ENCODE results near the gene SBNO1. TPM values are rescaled to one million over a fixed set of nuclear protein-coding genes. Genes with fewer than 3 reads are reported as not detected.
A peak's percentile ranks its signal among the peaks of the same experiment; 100 is the strongest.
"Not testable (repeated sequence)": the region's sequence is repeated elsewhere in the genome, so short reads cannot be mapped to it uniquely, and the experiment has no call there.

The SBNO1 gene
- total and polyA plus RNA-seq, 2 donors (not counting 1 experiment from before 2014, with no cell fraction given), result 5.9 to 47.5 TPM

DNA sequence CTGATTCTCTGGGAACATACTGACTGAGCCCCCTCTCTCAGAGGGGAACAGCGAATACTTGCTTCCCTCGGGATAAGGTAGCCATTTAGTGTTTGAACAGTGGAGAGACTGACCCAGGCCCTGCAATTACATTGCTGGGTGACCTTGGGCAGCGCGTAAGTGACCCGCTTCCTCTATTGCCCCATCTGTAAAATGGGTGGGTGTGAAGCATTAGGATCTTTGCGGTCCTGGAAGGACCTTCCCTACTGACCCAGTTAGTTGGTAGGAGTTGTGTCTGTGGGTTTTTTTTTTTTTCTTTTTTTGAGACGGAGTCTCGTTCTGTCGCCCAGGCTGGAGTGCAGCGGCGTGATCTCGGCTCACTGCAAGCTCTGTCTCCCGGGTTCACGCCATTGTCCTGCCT is 18.0 kb upstream of the SBNO1 start:
- H3K9me3 Mint-ChIP-seq (ENCODE audit: insufficient read depth), result no peaks in the 10 kb centered on the region
- Histone ChIP-seq H3K4me1 (ENCODE audit: control insufficient read depth in 2 of 2, insufficient read depth in 2 of 2, low read length in 2 of 2) (peaks cover 9 to 17% of the 10 kb centered on the region in 2 donors), H3K9ac (ENCODE audit: low read length) (no peak overlapping the region), H3K79me2 (ENCODE audit: control insufficient read depth, insufficient read depth, low read length) (peaks cover 7% of the 10 kb centered on the region), H3K27ac (ENCODE audit: low read length in 2 of 2) (no peak overlapping the region), H3K4me3 (ENCODE audit: control extremely low read depth in 1 of 5, extremely low read depth in 1 of 5, insufficient read depth in 1 of 5, low read depth in 2 of 5, low read length in 4 of 5) (no peak overlapping the region), H3K4me2 (replicated peaks; ENCODE audit: low read depth, low read length, poor library complexity, severe bottlenecking) (no peak overlapping the region), H4K20me1 (ENCODE audit: control insufficient read depth, insufficient read depth, low read length, poor library complexity, severe bottlenecking) (no peaks in the 10 kb centered on the region), H3K36me3 (replicated peaks in 1 of 2; ENCODE audit: control extremely low read depth in 1 of 2, control insufficient read depth in 1 of 2, extremely low read depth in 1 of 2, insufficient read depth in 2 of 2, low read length in 1 of 2) (no peaks in the 10 kb centered on the region), H2AFZ (ENCODE audit: insufficient read depth, low read depth, low read length, poor library complexity, severe bottlenecking) (no peak overlapping the region), H3K27me3 (replicated peaks in 1 of 4; ENCODE audit: control extremely low read depth in 1 of 4, control insufficient read depth in 3 of 4, insufficient read depth in 4 of 4, low read length in 3 of 4) (no peaks in the 10 kb centered on the region), H3K9me3 (ENCODE audit: control extremely low read depth in 1 of 3, control insufficient read depth in 2 of 3, insufficient read depth in 1 of 3, low read length in 2 of 3) (no peaks in the 10 kb centered on the region)
- H3K27me3 Mint-ChIP-seq, result no peaks in the 10 kb centered on the region
- ATAC-seq (ENCODE audit: low read depth) (no peak), DNase-seq (no peak)
- peak overlapping the region; percentile 46 for H3K27ac Mint-ChIP-seq
- peak overlapping the region; percentile 55 for H3K4me3 Mint-ChIP-seq
- 95% methylated on average over 4 of the region's 14 CpGs for WGBS (ENCODE audit: insufficient coverage)
- H3K4me1 Mint-ChIP-seq, result peaks cover 19% of the 10 kb centered on the region
- intact Hi-C loops (cut with micrococcal nuclease), result loop anchor here (5.0 kb wide), 2 partner anchors 55 to 150 kb away; partner anchors contain the start of genes MPHOSPH9, MTRFR and RILPL2
- CTCF ChIA-PET, result interaction anchor here (1.9 kb wide), 1 partner anchor 17 kb away, joined by 13 read pairs; no protein-coding TSS in a partner anchor
- POLR2A ChIA-PET, result interaction anchor here (0.7 to 1.7 kb wide), 3 partner anchors 17 to 75 kb away, joined by 3 to 4 read pairs (median 3); partner anchors contain the start of gene SNRNP35
- no peak for TF ChIP-seq EZH2 (IDR thresholded peaks at IDR 0.05; ENCODE audit: borderline replicate concordance, insufficient read depth, low read depth, low read length, poor library complexity, severe bottlenecking)
- TF ChIP-seq, protein P1, sequence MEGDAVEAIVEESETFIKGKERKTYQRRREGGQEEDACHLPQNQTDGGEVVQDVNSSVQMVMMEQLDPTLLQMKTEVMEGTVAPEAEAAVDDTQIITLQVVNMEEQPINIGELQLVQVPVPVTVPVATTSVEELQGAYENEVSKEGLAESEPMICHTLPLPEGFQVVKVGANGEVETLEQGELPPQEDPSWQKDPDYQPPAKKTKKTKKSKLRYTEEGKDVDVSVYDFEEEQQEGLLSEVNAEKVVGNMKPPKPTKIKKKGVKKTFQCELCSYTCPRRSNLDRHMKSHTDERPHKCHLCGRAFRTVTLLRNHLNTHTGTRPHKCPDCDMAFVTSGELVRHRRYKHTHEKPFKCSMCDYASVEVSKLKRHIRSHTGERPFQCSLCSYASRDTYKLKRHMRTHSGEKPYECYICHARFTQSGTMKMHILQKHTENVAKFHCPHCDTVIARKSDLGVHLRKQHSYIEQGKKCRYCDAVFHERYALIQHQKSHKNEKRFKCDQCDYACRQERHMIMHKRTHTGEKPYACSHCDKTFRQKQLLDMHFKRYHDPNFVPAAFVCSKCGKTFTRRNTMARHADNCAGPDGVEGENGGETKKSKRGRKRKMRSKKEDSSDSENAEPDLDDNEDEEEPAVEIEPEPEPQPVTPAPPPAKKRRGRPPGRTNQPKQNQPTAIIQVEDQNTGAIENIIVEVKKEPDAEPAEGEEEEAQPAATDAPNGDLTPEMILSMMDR (IDR thresholded peaks at IDR 0.05), result no peak

DNA sequence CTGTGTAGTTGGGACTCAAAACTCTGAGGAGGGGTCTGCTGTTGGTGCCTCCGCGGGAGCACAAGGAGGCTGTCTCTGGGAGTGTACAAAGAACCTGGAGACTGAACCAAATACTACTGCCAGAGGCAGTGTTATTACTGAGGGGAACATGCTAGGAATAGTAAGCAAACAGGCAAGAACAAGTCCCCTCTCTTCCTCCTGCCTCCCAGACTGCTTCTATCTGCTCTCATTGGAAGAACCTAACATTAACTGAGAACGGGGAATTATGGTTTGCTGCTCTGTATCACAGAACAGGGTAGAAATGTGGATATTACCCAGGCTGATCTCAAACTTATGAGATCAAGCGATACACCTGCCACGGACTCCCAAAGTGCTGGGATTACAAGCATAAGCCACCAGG is 14.7 kb upstream of the SBNO1 start:
- H3K4me1 Mint-ChIP-seq, result peaks cover 8% of the 10 kb centered on the region
- no peak for ATAC-seq (ENCODE audit: low read depth)
- POLR2A ChIA-PET, result no interaction called here
- Histone ChIP-seq H3K79me2 (ENCODE audit: control insufficient read depth, insufficient read depth, low read length) (no peaks in the 10 kb centered on the region), H3K27me3 (replicated peaks in 1 of 4; ENCODE audit: control extremely low read depth in 1 of 4, control insufficient read depth in 3 of 4, insufficient read depth in 4 of 4, low read length in 3 of 4) (no peaks in the 10 kb centered on the region), H3K9me3 (ENCODE audit: control extremely low read depth in 1 of 3, control insufficient read depth in 2 of 3, insufficient read depth in 1 of 3, low read length in 2 of 3) (no peaks in the 10 kb centered on the region), H3K4me1 (ENCODE audit: control insufficient read depth in 2 of 2, insufficient read depth in 2 of 2, low read length in 2 of 2) (peaks cover 0 to 6% of the 10 kb centered on the region in 2 donors), H3K4me3 (ENCODE audit: control extremely low read depth in 1 of 5, extremely low read depth in 1 of 5, insufficient read depth in 1 of 5, low read depth in 2 of 5, low read length in 4 of 5) (no peak overlapping the region), H3K4me2 (replicated peaks; ENCODE audit: low read depth, low read length, poor library complexity, severe bottlenecking) (no peak overlapping the region), H3K9ac (ENCODE audit: low read length) (no peak overlapping the region), H3K36me3 (replicated peaks in 1 of 2; ENCODE audit: control extremely low read depth in 1 of 2, control insufficient read depth in 1 of 2, extremely low read depth in 1 of 2, insufficient read depth in 2 of 2, low read length in 1 of 2) (no peaks in the 10 kb centered on the region), H3K27ac (ENCODE audit: low read length in 2 of 2) (no peak overlapping the region), H4K20me1 (ENCODE audit: control insufficient read depth, insufficient read depth, low read length, poor library complexity, severe bottlenecking) (no peaks in the 10 kb centered on the region), H2AFZ (ENCODE audit: insufficient read depth, low read depth, low read length, poor library complexity, severe bottlenecking) (no peak overlapping the region)
- no peak overlapping the region for H3K27ac Mint-ChIP-seq
- intact Hi-C loops (cut with micrococcal nuclease), result no loop called here
- CTCF ChIA-PET, result no interaction called here
- no peak overlapping the region for H3K4me3 Mint-ChIP-seq
- DNase-seq, result no peak
- no peaks in the 10 kb centered on the region for H3K27me3 Mint-ChIP-seq
- H3K9me3 Mint-ChIP-seq (ENCODE audit: insufficient read depth), result no peaks in the 10 kb centered on the region
- 100% methylated on average over 2 of the region's 5 CpGs for WGBS (ENCODE audit: insufficient coverage)
- TF ChIP-seq, protein P1 (IDR thresholded peaks at IDR 0.05), result no peak
- no peak for TF ChIP-seq EZH2 (IDR thresholded peaks at IDR 0.05; ENCODE audit: borderline replicate concordance, insufficient read depth, low read depth, low read length, poor library complexity, severe bottlenecking)

DNA sequence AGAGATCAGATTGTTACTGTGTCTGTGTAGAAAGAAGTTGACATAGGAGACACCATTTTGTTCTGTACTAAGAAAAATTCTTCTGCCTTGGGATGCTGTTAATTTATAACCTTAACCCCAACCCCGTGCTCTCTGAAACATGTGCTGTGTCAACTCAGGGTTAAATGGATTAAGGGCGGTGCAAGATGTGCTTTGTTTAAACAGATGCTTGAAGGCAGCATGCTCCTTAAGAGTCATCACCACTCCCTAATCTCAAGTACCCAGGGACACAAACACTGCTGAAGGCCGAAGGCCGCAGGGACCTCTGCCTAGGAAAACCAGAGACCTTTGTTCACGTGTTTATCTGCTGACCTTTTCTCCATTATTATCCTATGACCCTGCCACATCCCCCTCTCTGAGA is 7.8 kb upstream of the SBNO1 start:
- H3K4me2 ChIP-seq (replicated peaks; ENCODE audit: low read depth, low read length, poor library complexity, severe bottlenecking); POLR2A ChIA-PET; H3K27me3 Mint-ChIP-seq; H3K4me3 ChIP-seq (ENCODE audit: control extremely low read depth in 1 of 5, extremely low read depth in 1 of 5, insufficient read depth in 1 of 5, low read depth in 2 of 5, low read length in 4 of 5); H3K79me2 ChIP-seq (ENCODE audit: control insufficient read depth, insufficient read depth, low read length); H3K27ac ChIP-seq (ENCODE audit: low read length in 2 of 2); H3K4me1 ChIP-seq (ENCODE audit: control insufficient read depth in 2 of 2, insufficient read depth in 2 of 2, low read length in 2 of 2); CTCF ChIA-PET; H3K27ac Mint-ChIP-seq; H3K4me1 Mint-ChIP-seq; intact Hi-C loops (cut with micrococcal nuclease); ATAC-seq (ENCODE audit: low read depth); H3K36me3 ChIP-seq (replicated peaks in 1 of 2; ENCODE audit: control extremely low read depth in 1 of 2, control insufficient read depth in 1 of 2, extremely low read depth in 1 of 2, insufficient read depth in 2 of 2, low read length in 1 of 2); H3K9me3 ChIP-seq (ENCODE audit: control extremely low read depth in 1 of 3, control insufficient read depth in 2 of 3, insufficient read depth in 1 of 3, low read length in 2 of 3); H3K9me3 Mint-ChIP-seq (ENCODE audit: insufficient read depth); H3K4me3 Mint-ChIP-seq; H3K9ac ChIP-seq (ENCODE audit: low read length); H3K27me3 ChIP-seq (replicated peaks in 1 of 4; ENCODE audit: control extremely low read depth in 1 of 4, control insufficient read depth in 3 of 4, insufficient read depth in 4 of 4, low read length in 3 of 4); H4K20me1 ChIP-seq (ENCODE audit: control insufficient read depth, insufficient read depth, low read length, poor library complexity, severe bottlenecking); DNase-seq; H2AFZ ChIP-seq (ENCODE audit: insufficient read depth, low read depth, low read length, poor library complexity, severe bottlenecking): not testable (repeated sequence)
- no CpG with 5 or more reads among the region's 5 CpGs for WGBS (ENCODE audit: insufficient coverage)
